Femur (tissue), 1 donor: Measurements from ENCODE around the gene PTGES.

ENCODE experiments used
- DNase-seq: peaks from one replicate; pipeline ENCODE4 v3.0.0-alpha.2; 2017

PTGES gene

GRCh38 chr9:129740666-129741464 is 12.0 kb downstream of the PTGES start:
- DNase-seq = no peak

- DNase-seq = no peak
Measured at GRCh38 chr9:129740174-129740573, 12.7 kb downstream of the PTGES start.

- no peak for DNase-seq
Measured at GRCh38 chr9:129739432-129739831, 13.4 kb downstream of the PTGES start.

- DNase-seq = peak; percentile 89
Measured at GRCh38 chr9:129737479-129738274, 15.2 kb downstream of the PTGES start.

GRCh38 chr9:129736334-129736733 is 16.5 kb downstream of the PTGES start:
- no peak for DNase-seq

GRCh38 chr9:129735546-129735945 is 17.3 kb downstream of the PTGES start:
- no peak for DNase-seq

- DNase-seq = no peak
Measured at GRCh38 chr9:129733632-129733953, 19.2 kb downstream of the PTGES start.

GRCh38 chr9:129732946-129733631 is 19.8 kb downstream of the PTGES start:
- no peak for DNase-seq

- no peak for DNase-seq
Measured at GRCh38 chr9:129732100-129732499, 20.7 kb downstream of the PTGES start.

- DNase-seq = no peak
Measured at GRCh38 chr9:129731477-129732085, 21.3 kb downstream of the PTGES start.

- DNase-seq = no peak
Measured at GRCh38 chr9:129728744-129729143, 24.1 kb downstream of the PTGES start.

GRCh38 chr9:129726322-129727160 is 26.3 kb downstream of the PTGES start:
- DNase-seq = peak; percentile 88

GRCh38 chr9:129725795-129726251 is 27.0 kb downstream of the PTGES start:
- DNase-seq = peak; percentile 81

- DNase-seq = no peak
Measured at GRCh38 chr9:129724456-129725190, 28.2 kb downstream of the PTGES start.

- DNase-seq = no peak
Measured at GRCh38 chr9:129722913-129723312, 29.9 kb downstream of the PTGES start.

- no peak for DNase-seq
Measured at GRCh38 chr9:129720865-129721545, 31.8 kb downstream of the PTGES start.

- DNase-seq = no peak
Measured at GRCh38 chr9:129720181-129720864, 32.5 kb downstream of the PTGES start.

- no peak for DNase-seq
Measured at GRCh38 chr9:129719135-129719534, 33.7 kb downstream of the PTGES start.

GRCh38 chr9:129718647-129719046 is 34.2 kb downstream of the PTGES start:
- DNase-seq = no peak

GRCh38 chr9:129717991-129718390 is 34.9 kb downstream of the PTGES start:
- no peak for DNase-seq
